ENCODE data around the gene SECISBP2. TPM values are rescaled to one million over a fixed set of nuclear protein-coding genes. Genes with fewer than 3 reads are reported as not detected.

SECISBP2 gene
- total RNA-seq, 1 donor, result 30.8 TPM

DNA sequence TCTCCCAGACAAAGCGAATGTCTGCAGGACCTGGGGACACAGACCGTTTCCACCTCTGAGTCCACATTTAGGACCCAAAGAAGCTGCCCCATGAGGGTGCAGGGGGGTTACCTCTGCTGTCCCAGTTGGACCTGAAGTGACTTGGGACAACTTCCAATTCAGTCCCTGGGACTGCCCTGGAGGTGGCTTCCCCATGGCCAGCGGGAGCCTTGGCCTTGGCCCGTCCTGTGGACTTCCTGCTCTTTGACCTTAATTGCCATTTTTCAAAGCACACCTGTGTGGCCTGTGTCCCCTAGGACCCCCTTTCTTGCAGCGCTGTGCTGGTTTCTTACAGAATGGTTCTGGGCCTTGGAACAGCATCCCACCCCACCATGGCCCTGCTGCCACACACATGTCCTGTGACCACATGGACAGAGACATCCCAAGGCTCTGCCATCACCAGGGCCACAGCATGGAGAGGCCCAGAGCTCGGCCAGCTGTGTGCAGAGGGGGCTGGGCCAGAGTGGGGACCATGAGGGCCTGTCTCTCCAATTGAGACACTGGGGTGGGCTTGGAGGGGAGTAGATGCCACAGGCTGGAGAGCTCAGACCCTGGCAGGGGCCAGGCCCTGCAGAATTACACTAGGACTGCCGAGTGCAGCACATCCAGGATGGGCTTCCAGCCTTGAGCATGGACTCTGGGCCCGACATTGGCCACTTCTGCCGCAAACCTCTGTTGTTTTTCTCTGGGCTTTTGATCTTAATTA, 45.8 kb downstream of the SECISBP2 start:
- peak; percentile 58 for DNase-seq (ENCODE audit: insufficient read length, low spot score, missing footprints)
- Histone ChIP-seq H3K9me3 (ENCODE audit: low read depth, low read length) (no peaks in the 10 kb centered on the region), H3K36me3 (ENCODE audit: insufficient read depth, low read length) (peaks cover 25% of the 10 kb centered on the region), H4K20me1 (ENCODE audit: insufficient read depth, low read length) (no peaks in the 10 kb centered on the region), H3K79me2 (ENCODE audit: insufficient read depth, low read length) (no peaks in the 10 kb centered on the region), H2AFZ (ENCODE audit: low read length) (no peak overlapping the region), H3K27ac (ENCODE audit: low read depth, low read length) (no peak overlapping the region), H3K4me1 (ENCODE audit: insufficient read depth, low read length) (no peaks in the 10 kb centered on the region), H3K4me2 (ENCODE audit: insufficient read depth, low read length) (no peak overlapping the region), H3K4me3 (ENCODE audit: insufficient read depth, low read length) (no peak overlapping the region), H3K27me3 (ENCODE audit: insufficient read depth, low read length) (no peaks in the 10 kb centered on the region)
- TF ChIP-seq, protein P1, sequence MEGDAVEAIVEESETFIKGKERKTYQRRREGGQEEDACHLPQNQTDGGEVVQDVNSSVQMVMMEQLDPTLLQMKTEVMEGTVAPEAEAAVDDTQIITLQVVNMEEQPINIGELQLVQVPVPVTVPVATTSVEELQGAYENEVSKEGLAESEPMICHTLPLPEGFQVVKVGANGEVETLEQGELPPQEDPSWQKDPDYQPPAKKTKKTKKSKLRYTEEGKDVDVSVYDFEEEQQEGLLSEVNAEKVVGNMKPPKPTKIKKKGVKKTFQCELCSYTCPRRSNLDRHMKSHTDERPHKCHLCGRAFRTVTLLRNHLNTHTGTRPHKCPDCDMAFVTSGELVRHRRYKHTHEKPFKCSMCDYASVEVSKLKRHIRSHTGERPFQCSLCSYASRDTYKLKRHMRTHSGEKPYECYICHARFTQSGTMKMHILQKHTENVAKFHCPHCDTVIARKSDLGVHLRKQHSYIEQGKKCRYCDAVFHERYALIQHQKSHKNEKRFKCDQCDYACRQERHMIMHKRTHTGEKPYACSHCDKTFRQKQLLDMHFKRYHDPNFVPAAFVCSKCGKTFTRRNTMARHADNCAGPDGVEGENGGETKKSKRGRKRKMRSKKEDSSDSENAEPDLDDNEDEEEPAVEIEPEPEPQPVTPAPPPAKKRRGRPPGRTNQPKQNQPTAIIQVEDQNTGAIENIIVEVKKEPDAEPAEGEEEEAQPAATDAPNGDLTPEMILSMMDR (IDR thresholded peaks at IDR 0.05; ENCODE audit: extremely low read depth, low read depth, low read length), result no peak

DNA sequence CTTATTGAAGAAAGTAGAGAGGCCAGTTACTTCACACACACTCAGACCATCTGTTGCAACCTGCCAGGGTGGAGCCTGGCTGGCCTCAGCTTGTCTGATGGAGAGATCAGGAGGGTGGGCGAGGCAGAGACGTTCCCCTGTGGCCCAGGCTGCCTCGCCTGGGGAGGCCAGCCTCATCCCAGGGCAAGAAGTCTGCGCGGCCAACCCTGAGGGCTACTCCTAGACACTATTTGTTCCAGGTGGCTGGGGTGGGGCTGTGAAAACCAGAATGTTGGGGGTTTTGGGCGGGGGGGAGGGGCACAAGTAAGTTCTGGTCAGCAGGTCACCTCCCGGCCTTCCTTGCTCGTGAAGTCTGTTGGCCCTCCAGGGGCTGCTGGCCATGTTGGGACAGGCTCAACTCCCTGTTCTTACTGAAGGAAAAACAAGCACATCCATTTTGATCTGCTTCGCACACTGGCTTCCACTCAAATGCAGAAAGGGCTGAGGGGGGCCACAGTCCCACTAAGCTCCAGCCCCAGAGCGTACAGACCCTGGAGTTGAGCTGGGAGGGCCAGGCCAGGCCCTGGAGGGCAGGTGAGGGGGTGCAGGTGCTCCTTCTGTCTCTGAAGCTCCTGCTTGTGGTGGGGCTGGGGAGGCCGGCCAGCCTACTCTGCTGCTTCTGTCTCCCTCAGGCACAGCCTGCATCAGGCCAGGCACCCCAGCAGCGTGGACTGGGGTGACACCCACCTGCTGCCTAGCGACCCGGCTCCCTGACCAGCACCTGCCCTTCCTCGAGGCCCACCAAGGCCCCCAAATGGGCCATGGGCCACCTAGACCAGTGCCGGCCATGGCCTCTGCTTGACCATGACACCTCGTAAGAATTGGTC, 46.6 kb downstream of the SECISBP2 start:
- Histone ChIP-seq H3K27me3 (ENCODE audit: insufficient read depth, low read length) (no peaks in the 10 kb centered on the region), H3K27ac (ENCODE audit: low read depth, low read length) (no peak overlapping the region), H3K4me3 (ENCODE audit: insufficient read depth, low read length) (no peak overlapping the region), H3K79me2 (ENCODE audit: insufficient read depth, low read length) (no peaks in the 10 kb centered on the region), H3K36me3 (ENCODE audit: insufficient read depth, low read length) (peaks cover 18% of the 10 kb centered on the region), H3K4me2 (ENCODE audit: insufficient read depth, low read length) (no peak overlapping the region), H2AFZ (ENCODE audit: low read length) (no peak overlapping the region), H3K9me3 (ENCODE audit: low read depth, low read length) (no peaks in the 10 kb centered on the region), H4K20me1 (ENCODE audit: insufficient read depth, low read length) (no peaks in the 10 kb centered on the region), H3K4me1 (ENCODE audit: insufficient read depth, low read length) (no peaks in the 10 kb centered on the region)
- TF ChIP-seq, protein P1 (IDR thresholded peaks at IDR 0.05; ENCODE audit: extremely low read depth, low read depth, low read length), result no peak
- DNase-seq (ENCODE audit: insufficient read length, low spot score, missing footprints), result peak; percentile 70

GRCh38 chr9:89365532-89365912, 47.2 kb downstream of the SECISBP2 start:
- Histone ChIP-seq H3K36me3 (ENCODE audit: insufficient read depth, low read length) (peaks cover 15% of the 10 kb centered on the region), H3K9me3 (ENCODE audit: low read depth, low read length) (no peaks in the 10 kb centered on the region), H3K4me1 (ENCODE audit: insufficient read depth, low read length) (no peaks in the 10 kb centered on the region), H3K4me2 (ENCODE audit: insufficient read depth, low read length) (no peak overlapping the region), H3K27me3 (ENCODE audit: insufficient read depth, low read length) (no peaks in the 10 kb centered on the region), H3K79me2 (ENCODE audit: insufficient read depth, low read length) (no peaks in the 10 kb centered on the region), H3K27ac (ENCODE audit: low read depth, low read length) (no peak overlapping the region), H4K20me1 (ENCODE audit: insufficient read depth, low read length) (no peaks in the 10 kb centered on the region), H2AFZ (ENCODE audit: low read length) (no peak overlapping the region), H3K4me3 (ENCODE audit: insufficient read depth, low read length) (no peak overlapping the region)
- TF ChIP-seq, protein P1 (IDR thresholded peaks at IDR 0.05; ENCODE audit: extremely low read depth, low read depth, low read length), result no peak
- peak; percentile 22 for DNase-seq (ENCODE audit: insufficient read length, low spot score, missing footprints)

GRCh38 chr9:89366711-89367110, 48.4 kb downstream of the SECISBP2 start:
- Histone ChIP-seq H4K20me1 (ENCODE audit: insufficient read depth, low read length) (no peaks in the 10 kb centered on the region), H3K4me2 (ENCODE audit: insufficient read depth, low read length) (no peak overlapping the region), H3K4me1 (ENCODE audit: insufficient read depth, low read length) (no peaks in the 10 kb centered on the region), H3K27ac (ENCODE audit: low read depth, low read length) (no peak overlapping the region), H3K36me3 (ENCODE audit: insufficient read depth, low read length) (peaks cover 3% of the 10 kb centered on the region), H3K4me3 (ENCODE audit: insufficient read depth, low read length) (no peak overlapping the region), H3K9me3 (ENCODE audit: low read depth, low read length) (no peaks in the 10 kb centered on the region), H2AFZ (ENCODE audit: low read length) (no peak overlapping the region), H3K79me2 (ENCODE audit: insufficient read depth, low read length) (no peaks in the 10 kb centered on the region), H3K27me3 (ENCODE audit: insufficient read depth, low read length) (no peaks in the 10 kb centered on the region)
- peak; percentile 85 for DNase-seq (ENCODE audit: insufficient read length, low spot score, missing footprints)
- TF ChIP-seq, protein P1 (IDR thresholded peaks at IDR 0.05; ENCODE audit: extremely low read depth, low read depth, low read length), result no peak
